Activated CD4-positive, alpha-beta memory T cell treated with anti-CD3 and anti-CD28 coated beads, Interleukin-2, amount 10 ng/mL, durations not matched to agents 7 days and 5 days (primary cell): ENCODE data around the gene RPL28. TPM values are rescaled to one million over a fixed set of nuclear protein-coding genes. Genes with fewer than 3 reads are reported as not detected.
A peak's percentile ranks its signal among the peaks of the same experiment; 100 is the strongest.

ENCODE experiments used
- CTCF ChIA-PET: fragments of 350-600 bp; sonication (Branson Sonifier 250); formaldehyde crosslinking; loops from one replicate; lab custom pipeline; 2021; ENCODE audit warnings: antibody characterized with exemption, inconsistent platforms; lab: Charles Lee
- POLR2A ChIA-PET: fragments of 350-600 bp; sonication (Branson Sonifier 250); formaldehyde crosslinking; loops from one replicate; lab custom pipeline; 2021; ENCODE audit warnings: antibody characterized with exemption; lab: Charles Lee
- DNase-seq: peaks from one replicate; pipeline ENCODE4 v3.0.0-alpha.2; 2020
- H3K27ac Mint-ChIP-seq: one replicate; pipeline ENCODE4 v1.8.0; 2021; ENCODE audit warnings: mild to moderate bottlenecking, mixed read lengths
- H3K27me3 Mint-ChIP-seq: one replicate; pipeline ENCODE4 v1.8.0; 2021; ENCODE audit warnings: mixed read lengths
- H3K36me3 Mint-ChIP-seq: one replicate; pipeline ENCODE4 v1.8.0; 2021; ENCODE audit warnings: low read depth, mixed read lengths
- H3K4me1 Mint-ChIP-seq: one replicate; pipeline ENCODE4 v1.8.0; 2021; ENCODE audit warnings: mixed read lengths
- H3K4me3 Mint-ChIP-seq: one replicate; pipeline ENCODE4 v1.8.0; 2021; ENCODE audit warnings: mild to moderate bottlenecking, mixed read lengths
- H3K9me3 Mint-ChIP-seq: one replicate; pipeline ENCODE4 v1.8.0; 2021; ENCODE audit warnings: mixed read lengths
- total RNA-seq, 2 experiments: library from RNA; stranded (reverse); gene quantifications; one replicate each; pipeline ENCODE4 v1.2.3, GENCODE V29; 2021

Gene RPL28
- total RNA-seq, 2 experiments from 2014 or later: 3,004 to 3,026 TPM

DNA sequence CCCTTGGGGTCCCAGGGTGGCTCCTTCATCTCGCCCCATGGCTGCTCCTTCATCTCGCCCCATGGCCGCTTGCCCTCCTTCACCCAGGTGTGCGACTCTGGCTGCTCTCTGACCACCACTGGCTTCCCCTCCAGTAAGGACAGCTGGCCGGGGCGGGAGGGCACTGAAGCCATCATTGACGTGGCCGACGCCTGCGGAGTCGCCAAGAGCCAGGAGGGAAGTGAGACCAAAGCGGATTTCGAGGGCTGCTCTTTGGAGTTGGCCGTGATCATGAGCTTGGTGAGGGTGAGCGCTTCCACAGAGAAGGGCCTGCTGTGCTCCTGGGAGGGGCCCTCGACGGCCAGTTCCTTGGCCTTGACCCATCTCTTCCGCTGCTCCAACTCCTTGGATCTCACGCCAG lies 27.2 kb upstream of the RPL28 start:
- Mint-ChIP-seq H3K27me3 (peaks cover 21% of the 10 kb centered on the region), H3K4me3 (no peak overlapping the region), H3K36me3 (no peaks in the 10 kb centered on the region), H3K9me3 (no peaks in the 10 kb centered on the region), H3K27ac (no peak overlapping the region), H3K4me1 (peaks cover 4% of the 10 kb centered on the region)
- ChIA-PET POLR2A (no interaction called here), CTCF (no interaction called here)
- DNase-seq: no peak

DNA sequence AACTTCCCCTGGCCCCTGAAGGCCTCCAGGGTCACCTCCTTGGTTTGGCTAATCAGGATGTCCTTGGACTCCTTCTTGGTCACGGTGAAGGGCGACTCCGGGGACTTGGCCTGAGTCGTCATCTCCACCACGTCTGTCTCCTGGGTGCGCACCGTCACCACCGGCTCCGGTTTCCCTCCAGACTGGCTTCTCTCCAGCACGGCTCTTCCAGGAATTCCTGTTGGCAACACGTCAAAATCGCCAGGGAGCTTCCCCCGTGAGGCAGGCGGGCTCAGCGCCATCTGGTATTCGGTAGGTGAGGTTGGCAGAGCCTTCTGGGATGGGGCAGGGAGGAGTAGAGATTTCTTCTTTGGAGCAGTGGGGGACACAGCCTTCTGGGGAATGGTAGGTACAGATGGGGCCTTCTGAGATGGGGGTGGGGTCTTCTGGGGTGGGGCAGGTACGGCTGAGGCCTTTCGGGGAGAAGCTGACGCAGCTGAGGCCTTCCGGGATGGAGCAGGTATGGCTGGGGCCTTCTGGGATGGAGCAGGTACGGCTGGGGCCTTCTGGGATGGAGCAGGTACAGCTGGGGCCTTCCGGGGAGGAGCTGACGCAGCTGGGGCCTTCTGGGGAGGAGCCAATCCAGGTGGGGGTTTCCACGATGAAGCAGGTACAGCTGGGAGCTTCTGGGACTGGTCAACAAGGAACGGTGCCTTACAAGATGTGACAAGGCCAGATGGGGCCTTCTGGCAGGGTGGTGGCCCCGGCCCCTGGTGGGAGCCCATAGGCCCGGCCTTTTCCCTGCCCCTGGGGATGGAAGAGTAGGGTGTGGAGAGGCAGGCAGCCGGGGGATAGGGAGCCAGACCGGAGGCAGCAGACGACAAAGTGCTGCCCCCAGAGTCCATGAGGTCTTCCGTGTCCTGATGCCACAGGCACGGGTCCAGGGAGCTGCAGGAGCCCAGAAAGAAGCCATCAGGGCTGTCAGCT lies 26.5 kb upstream of the RPL28 start:
- Mint-ChIP-seq H3K36me3 (no peaks in the 10 kb centered on the region), H3K9me3 (no peaks in the 10 kb centered on the region), H3K4me1 (no peaks in the 10 kb centered on the region), H3K27ac (no peak overlapping the region), H3K4me3 (no peak overlapping the region), H3K27me3 (peaks cover 16% of the 10 kb centered on the region)
- POLR2A ChIA-PET: interaction anchor here (1.2 kb wide), 1 partner anchor 48 kb away, joined by 4 read pairs; the partner anchor contains the start of gene UBE2S
- no peak for DNase-seq
- CTCF ChIA-PET: no interaction called here

DNA sequence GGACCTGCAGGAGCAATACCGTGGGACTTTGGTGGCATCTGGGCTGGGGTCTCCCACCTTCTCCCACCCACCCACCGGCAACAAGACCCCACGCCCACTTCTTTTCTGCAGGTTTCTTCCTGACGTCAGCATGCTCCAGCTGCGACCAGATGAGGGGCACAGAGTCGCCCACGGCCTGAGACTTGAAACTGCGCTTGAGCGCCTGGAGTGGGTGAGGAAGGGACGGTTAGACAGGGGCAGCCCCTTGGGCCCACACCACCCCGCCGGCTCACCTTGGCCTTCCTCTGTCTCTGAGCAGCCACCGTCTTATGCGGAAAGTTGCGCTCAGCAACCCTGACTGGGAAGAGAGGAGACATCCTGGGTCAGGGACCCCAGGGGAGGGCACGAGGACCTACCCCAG lies 24.8 kb upstream of the RPL28 start:
- CTCF ChIA-PET: no interaction called here
- no peak overlapping the region for H3K4me3 Mint-ChIP-seq
- H3K4me1 Mint-ChIP-seq: no peaks in the 10 kb centered on the region

DNA sequence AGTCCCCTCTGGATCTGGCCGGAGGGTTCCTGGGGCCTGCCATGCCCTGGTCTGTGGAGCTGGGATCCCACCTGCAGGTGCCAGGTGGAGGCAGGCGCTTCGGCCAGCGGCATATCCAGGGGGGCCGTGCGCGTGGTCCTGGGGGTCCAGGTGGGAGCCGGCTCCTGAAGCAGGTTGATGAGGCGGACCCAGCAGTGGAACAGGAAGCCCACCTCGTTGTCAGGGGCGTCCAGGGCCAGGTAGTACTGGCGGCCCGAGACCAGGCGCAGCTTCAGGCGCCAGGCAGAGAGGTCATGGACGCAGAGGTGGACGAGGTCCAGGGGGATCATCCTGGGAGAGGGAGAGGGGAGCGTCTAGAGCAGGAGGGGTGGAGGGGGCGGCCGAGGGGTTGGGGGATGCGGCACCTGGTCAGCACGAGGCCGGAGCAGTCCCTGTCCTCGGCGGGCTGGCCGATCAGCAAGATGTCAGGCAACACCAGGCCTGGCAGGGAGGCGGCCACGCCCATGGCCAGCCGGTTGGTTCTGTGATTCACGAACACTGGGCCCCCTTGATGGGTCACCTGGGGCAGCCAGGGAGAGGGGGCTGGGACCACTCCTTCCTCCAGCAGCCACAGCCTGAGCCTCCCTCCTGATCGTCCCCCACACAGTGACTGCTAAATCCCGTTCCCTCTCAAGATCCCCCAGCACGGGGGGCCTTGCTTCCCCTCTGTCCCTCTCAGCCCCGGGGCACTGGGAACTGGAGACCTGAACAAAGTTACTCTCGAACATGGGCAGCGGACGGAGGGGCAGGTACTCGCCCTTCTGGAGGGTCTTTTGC lies 23.4 kb upstream of the RPL28 start:
- Mint-ChIP-seq H3K9me3 (no peaks in the 10 kb centered on the region), H3K27ac (no peak overlapping the region), H3K27me3 (peaks cover 8% of the 10 kb centered on the region), H3K4me1 (no peaks in the 10 kb centered on the region), H3K36me3 (no peaks in the 10 kb centered on the region), H3K4me3 (no peak overlapping the region)
- POLR2A ChIA-PET: no interaction called here
- DNase-seq: no peak
- CTCF ChIA-PET: no interaction called here

More for the DNA sequence above, 24.8 kb upstream of the RPL28 start:
- H3K27me3 Mint-ChIP-seq: peaks cover 9% of the 10 kb centered on the region
- H3K36me3 Mint-ChIP-seq: no peaks in the 10 kb centered on the region
- no peak overlapping the region for H3K27ac Mint-ChIP-seq
- POLR2A ChIA-PET: no interaction called here
- DNase-seq: no peak
- no peaks in the 10 kb centered on the region for H3K9me3 Mint-ChIP-seq

DNA sequence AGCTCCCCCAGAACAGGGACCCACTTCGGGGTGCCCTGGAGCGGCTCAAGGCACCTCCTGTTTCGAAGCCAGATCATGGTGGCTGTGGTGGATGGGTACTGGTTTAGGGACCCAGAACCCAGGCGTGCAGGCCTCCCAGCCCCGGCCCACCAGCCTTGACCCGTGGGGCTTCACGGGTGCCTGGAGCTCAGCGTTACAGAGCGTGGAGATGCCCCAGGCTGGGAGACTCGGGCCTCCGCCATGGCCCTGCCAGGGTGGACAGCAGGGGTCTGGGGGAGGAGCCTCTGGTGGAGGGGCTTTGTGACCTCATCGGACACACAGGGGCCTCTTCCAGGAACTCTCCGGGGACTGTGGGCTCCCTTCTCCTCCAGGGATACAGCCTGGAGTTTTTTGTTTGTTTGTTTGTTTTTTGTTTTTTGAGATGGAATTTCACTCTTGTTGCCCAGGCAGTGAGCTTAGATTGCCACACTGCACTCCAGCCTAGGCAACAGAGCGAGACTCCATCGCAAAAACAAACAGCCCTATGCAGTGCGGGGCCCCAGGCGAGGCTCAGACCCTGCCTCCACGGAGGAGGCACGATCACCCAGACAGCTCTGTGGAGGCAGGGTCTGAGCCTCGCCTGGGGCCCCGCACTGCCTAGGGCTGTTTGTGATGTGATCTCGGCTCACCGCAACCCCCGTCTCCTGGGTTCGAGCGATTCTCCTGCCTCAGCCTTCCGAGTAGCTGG lies 22.6 kb upstream of the RPL28 start, which contains the start of gene GARIN5B:
TSS of gene GARIN5B (minus strand) at position 271 of the 727 bp plus-strand sequence. CDS start at position 77, 194 bp downstream.
- H3K36me3 Mint-ChIP-seq: no peaks in the 10 kb centered on the region
- ChIA-PET POLR2A (no interaction called here), CTCF (no interaction called here)
- DNase-seq: no peak
- H3K4me1 Mint-ChIP-seq: no peaks in the 10 kb centered on the region
- H3K9me3 Mint-ChIP-seq: no peaks in the 10 kb centered on the region
- peaks cover 9% of the 10 kb centered on the region for H3K27me3 Mint-ChIP-seq
- no peak within 1 kb of the TSS for H3K27ac Mint-ChIP-seq
- no peak within 1 kb of the TSS for H3K4me3 Mint-ChIP-seq

DNA sequence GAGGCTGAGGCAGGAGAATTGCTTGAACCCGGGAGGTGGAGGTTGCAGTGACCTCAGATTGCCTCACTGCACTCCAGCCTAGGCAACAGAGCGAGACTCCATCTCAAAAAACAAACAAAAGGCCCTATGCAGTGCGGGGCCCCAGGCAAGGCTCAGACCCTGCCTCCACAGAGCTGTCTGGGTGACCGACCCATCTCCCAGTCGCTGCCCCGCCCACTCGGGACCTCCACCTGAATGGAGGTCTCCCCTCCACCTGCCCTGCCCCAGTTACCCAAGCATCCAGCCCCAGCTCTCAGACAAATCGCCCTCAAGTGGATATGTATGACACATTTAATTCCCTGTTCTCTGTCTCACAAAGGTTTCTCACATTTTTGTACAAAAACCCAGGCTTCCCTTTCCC lies 20.5 kb upstream of the RPL28 start:
- no peak overlapping the region for H3K27ac Mint-ChIP-seq
- no peaks in the 10 kb centered on the region for H3K36me3 Mint-ChIP-seq
- peaks cover 19% of the 10 kb centered on the region for H3K27me3 Mint-ChIP-seq
- no peaks in the 10 kb centered on the region for H3K9me3 Mint-ChIP-seq
- CTCF ChIA-PET: interaction anchor here (0.5 to 0.9 kb wide), 2 partner anchors 26 to 81 kb away, joined by 3 read pairs; partner anchors contain the start of gene KMT5C
- H3K4me1 Mint-ChIP-seq: peaks cover 2% of the 10 kb centered on the region
- POLR2A ChIA-PET: no interaction called here
- no peak overlapping the region for H3K4me3 Mint-ChIP-seq
- DNase-seq: no peak

DNA sequence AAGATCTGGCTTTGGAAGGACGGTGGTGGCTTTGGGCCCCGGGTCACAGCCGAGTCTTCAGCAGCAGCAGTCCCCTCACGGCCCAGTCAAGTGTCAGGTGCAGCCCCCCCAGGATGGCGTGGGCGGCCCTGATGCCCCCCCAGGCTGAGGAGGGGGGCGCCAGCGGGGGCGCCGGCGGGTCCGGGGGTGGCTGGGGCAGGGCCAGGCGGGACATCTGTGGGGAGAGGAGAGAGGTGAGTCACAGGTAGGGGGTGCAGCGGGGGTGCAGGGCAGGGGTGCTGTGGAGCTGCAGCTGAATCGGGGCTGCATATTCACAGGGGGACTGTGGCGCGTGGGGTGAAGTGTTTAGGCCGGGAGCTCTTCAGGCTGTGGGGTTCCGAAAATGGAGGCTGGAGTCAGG lies 19.8 kb upstream of the RPL28 start:
- ChIA-PET CTCF (interaction anchor here (0.6 to 0.9 kb wide), 2 partner anchors 27 to 53 kb away, joined by 3 read pairs; partner anchors contain the start of gene KMT5C), POLR2A (interaction anchor here (0.9 kb wide), 1 partner anchor 27 kb away, joined by 3 read pairs; no protein-coding TSS in a partner anchor)
- H3K27ac Mint-ChIP-seq: no peak overlapping the region
- H3K36me3 Mint-ChIP-seq: no peaks in the 10 kb centered on the region
- no peak for DNase-seq
- H3K4me1 Mint-ChIP-seq: peaks cover 4% of the 10 kb centered on the region
- no peaks in the 10 kb centered on the region for H3K9me3 Mint-ChIP-seq
- H3K4me3 Mint-ChIP-seq: no peak overlapping the region
- peaks cover 25% of the 10 kb centered on the region for H3K27me3 Mint-ChIP-seq

DNA sequence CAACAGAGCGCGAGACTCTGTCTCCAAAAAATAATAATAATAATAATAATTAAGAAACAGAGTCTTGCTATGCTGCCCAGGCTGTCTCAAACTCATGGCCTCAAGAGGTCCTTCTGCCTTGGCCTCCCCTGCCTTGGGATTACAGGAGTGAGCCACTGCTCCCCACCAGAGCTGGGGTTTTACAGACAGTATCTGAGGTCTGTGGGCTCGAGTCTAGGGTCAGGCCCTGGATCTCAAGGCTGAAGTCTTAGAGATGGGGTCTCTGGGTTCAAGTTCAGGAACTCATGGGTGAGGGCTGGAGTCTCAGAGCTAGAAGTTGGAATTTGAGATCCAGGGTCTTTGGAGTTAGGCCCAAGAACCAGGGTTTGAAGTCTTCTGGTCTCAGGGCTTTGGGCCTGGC lies 18.9 kb upstream of the RPL28 start:
- DNase-seq: no peak
- peaks cover 4% of the 10 kb centered on the region for H3K4me1 Mint-ChIP-seq
- H3K27me3 Mint-ChIP-seq: peaks cover 33% of the 10 kb centered on the region
- H3K36me3 Mint-ChIP-seq: no peaks in the 10 kb centered on the region
- ChIA-PET CTCF (no interaction called here), POLR2A (no interaction called here)
- H3K27ac Mint-ChIP-seq: no peak overlapping the region
- no peak overlapping the region for H3K4me3 Mint-ChIP-seq
- H3K9me3 Mint-ChIP-seq: no peaks in the 10 kb centered on the region

DNA sequence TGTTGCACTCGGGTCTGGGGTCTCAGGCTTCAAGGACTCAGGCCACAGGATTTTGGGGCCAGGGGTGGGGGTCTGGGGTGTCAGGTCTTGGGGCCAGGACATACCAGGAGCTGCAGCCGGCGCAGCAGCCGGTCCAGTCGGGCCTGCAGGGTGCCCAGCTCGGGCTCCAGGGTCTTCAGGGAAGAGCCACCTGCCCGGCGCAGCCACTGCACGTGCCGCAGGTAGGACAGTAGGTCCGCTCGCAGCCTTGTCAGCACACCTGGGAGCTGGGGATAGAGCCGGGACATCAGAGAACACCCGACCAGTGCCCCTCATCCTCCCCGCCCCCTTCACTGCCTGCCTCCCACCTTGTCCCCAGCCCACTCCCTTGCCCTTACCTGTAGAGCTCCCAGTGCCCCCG lies 17.6 kb upstream of the RPL28 start:
- DNase-seq: no peak
- POLR2A ChIA-PET: interaction anchor here (1.2 to 2.0 kb wide), 3 partner anchors 15 to 39 kb away, joined by 3 to 8 read pairs (median 5); partner anchors contain the start of genes KMT5C and TMEM238
- Mint-ChIP-seq H3K4me1 (peaks cover 4% of the 10 kb centered on the region), H3K4me3 (no peak overlapping the region), H3K9me3 (no peaks in the 10 kb centered on the region), H3K27me3 (peaks cover 39% of the 10 kb centered on the region), H3K36me3 (no peaks in the 10 kb centered on the region), H3K27ac (no peak overlapping the region)
- CTCF ChIA-PET: interaction anchor here (1.3 kb wide), 1 partner anchor 12 kb away, joined by 3 read pairs; no protein-coding TSS in a partner anchor

DNA sequence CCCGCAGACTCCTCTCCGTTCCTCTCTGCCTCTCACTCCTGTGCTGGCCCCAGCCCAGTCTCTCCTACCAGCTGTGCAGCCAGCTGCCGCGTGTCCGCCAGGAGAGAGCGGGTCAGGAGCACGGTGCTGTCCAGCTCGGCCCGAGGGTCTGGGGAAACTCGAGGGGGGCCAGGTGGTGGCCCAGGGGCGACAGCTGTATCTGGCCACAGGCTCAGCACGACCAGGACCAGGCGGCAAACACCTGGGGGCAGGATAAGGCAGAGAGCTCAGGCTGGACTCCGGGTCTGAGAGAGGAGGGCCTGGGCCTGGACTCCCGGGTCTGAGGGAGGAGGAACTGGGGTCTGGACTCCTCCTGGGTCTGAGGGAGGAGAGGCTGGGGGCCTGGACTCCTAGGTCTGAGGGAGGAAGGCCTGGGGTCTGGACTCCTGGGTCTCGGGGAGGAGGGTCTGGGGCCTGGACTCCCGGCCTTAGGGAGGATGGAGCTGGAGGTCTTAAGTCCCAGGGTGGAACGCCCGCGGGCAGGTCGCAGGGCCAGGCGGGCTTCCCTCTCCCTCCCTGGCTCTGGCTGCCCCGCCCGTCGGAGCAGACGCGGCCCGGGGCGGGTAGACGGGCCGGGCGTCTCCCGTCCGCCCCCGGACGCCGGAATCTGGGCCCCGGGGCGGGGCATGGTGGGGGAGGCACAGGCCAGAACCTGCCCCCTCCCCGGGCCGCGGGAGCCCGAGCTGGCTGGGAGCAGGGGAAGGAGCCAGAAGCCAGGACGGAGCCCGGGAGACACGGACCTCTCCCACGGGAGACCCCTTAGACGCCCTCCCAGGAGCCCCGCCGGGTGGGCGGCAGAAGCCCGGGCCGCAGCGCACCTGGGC lies 16.8 kb upstream of the RPL28 start:
- ChIA-PET CTCF (interaction anchor here (0.6 to 1.3 kb wide), 2 partner anchors 12 to 13 kb away, joined by 3 read pairs; no protein-coding TSS in a partner anchor), POLR2A (interaction anchor here (1.2 to 2.0 kb wide), 3 partner anchors 15 to 38 kb away, joined by 3 to 8 read pairs (median 5); partner anchors contain the start of genes KMT5C and TMEM238)
- Mint-ChIP-seq H3K9me3 (no peaks in the 10 kb centered on the region), H3K27ac (no peak overlapping the region), H3K27me3 (peaks cover 43% of the 10 kb centered on the region), H3K4me3 (no peak overlapping the region), H3K36me3 (no peaks in the 10 kb centered on the region), H3K4me1 (peaks cover 4% of the 10 kb centered on the region)
- no peak for DNase-seq

DNA sequence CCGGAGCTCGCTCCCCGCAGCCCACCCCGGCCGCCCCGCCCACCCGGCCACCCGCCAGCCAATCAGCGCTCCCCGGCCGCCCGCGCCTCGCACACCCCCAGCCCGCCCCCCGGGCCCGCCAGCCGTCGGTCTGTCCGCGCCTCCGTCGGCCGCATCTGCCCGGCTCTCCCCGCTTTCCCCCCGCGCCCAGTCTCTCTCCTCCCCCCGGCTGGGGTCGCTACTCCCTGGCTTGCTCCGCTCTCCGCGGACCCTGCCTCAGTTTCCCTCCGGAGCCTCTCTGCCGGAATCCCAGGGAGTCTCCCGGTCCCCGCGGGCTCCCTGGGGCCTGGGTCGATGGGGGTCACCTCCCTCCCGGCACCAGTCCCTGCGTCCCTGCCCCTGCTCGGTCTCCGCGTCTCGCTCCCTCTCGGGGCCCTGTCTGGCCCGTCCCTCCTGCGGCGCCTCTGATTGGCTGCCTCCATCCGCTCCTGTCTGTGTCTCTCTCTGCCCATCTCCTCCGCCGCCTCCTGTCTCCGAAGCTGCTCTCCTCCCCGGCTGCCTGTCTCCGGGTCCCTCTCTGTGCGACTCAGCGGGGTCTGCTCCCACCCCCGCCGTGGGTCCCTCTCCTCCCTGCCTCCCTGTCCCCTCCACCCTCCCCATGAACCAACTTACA lies 16.0 kb upstream of the RPL28 start:
- H3K4me3 Mint-ChIP-seq: peak overlapping the region; percentile 7
- ChIA-PET CTCF (no interaction called here), POLR2A (interaction anchor here (1.2 to 2.0 kb wide), 2 partner anchors 14 to 31 kb away, joined by 5 to 8 read pairs; partner anchors contain the start of genes KMT5C and TMEM238)
- peaks cover 43% of the 10 kb centered on the region for H3K27me3 Mint-ChIP-seq
- no peaks in the 10 kb centered on the region for H3K9me3 Mint-ChIP-seq
- peaks cover 4% of the 10 kb centered on the region for H3K4me1 Mint-ChIP-seq
- H3K36me3 Mint-ChIP-seq: no peaks in the 10 kb centered on the region
- DNase-seq: no peak
- no peak overlapping the region for H3K27ac Mint-ChIP-seq
